Thyroid gland (tissue), 4 donors: ENCODE results near the gene NRXN2. TPM values are rescaled to one million over a fixed set of nuclear protein-coding genes. Genes with fewer than 3 reads are reported as not detected.
A peak's percentile ranks its signal among the peaks of the same experiment; 100 is the strongest.

Experiments used
- DNase-seq, 2 donors: peaks; one replicate each; pipeline ENCODE4 v3.0.0-alpha.2; 2019
- H3K27ac ChIP-seq, 3 donors: fragments of 200-600 bp; sonication (generic); 1 replicate in 2 of 3; 2 replicates in 1 of 3; pipeline ENCODE4 v1.5.1; 2016 to 2019; ENCODE audit warnings: mild to moderate bottlenecking in 1 of 3, moderate library complexity in 1 of 3
- H3K27me3 ChIP-seq: fragments of 200-600 bp; sonication (generic); one replicate; pipeline ENCODE4 v1.5.1; 2019
- H3K36me3 ChIP-seq, 2 donors: fragments of 200-600 bp; sonication (generic); one replicate each; pipeline ENCODE4 v1.5.1; 2016 to 2019
- H3K4me1 ChIP-seq, 2 donors: fragments of 200-600 bp; sonication (generic); one replicate each; pipeline ENCODE4 v1.5.1; 2017 to 2019
- H3K4me3 ChIP-seq, 3 donors: fragments of 200-600 bp; sonication (generic); replicated peaks in 1 of 3; 1 replicate in 2 of 3; 2 replicates in 1 of 3; pipeline ENCODE4 v1.5.1; 2016; ENCODE audit warnings: mild to moderate bottlenecking in 1 of 3
- H3K9me3 ChIP-seq: fragments of 200-600 bp; sonication (generic); one replicate; pipeline ENCODE4 v1.5.1; 2017
- CTCF ChIP-seq, 6 experiments: fragments of 200-600 bp in 3 of 6; fragments of 450-650 bp in 3 of 6; sonication (generic) in 3 of 6; IDR thresholded peaks; one replicate each; pipeline ENCODE4 v1.5.1; 2016 to 2019; ENCODE audit warnings: antibody characterized with exemption in 6 of 6, mild to moderate bottlenecking in 2 of 6, inconsistent platforms in 1 of 6, moderate library complexity in 1 of 6
- POLR2A ChIP-seq, 2 donors: fragments of 450-650 bp; IDR thresholded peaks; one replicate each; pipeline ENCODE4 v1.6.1; 2017; ENCODE audit warnings: antibody characterized with exemption in 2 of 2, mild to moderate bottlenecking in 2 of 2, moderate library complexity in 1 of 2
- WGBS, 2 donors: methylation state at CpG; one replicate each; pipeline ENCODE4 v1.1.5; 2017; 5-methylcytosine and 5-hydroxymethylcytosine counted together
- intact Hi-C: fragments of 100-400 bp; cut with DNase I; formaldehyde crosslinking; loops from one replicate; pipeline ENCODE4 v1.15.1; 2023
- total RNA-seq, 4 donors: library from RNA; depleted of rRNA; stranded (reverse); fragments of >200 nt; gene quantifications; one replicate each; pipeline ENCODE4 v1.2.3, GENCODE V29; 2016

The NRXN2 gene
- total RNA-seq, 4 donors from 2014 or later, result 2.0 to 12.3 (median 4.8) TPM

DNA sequence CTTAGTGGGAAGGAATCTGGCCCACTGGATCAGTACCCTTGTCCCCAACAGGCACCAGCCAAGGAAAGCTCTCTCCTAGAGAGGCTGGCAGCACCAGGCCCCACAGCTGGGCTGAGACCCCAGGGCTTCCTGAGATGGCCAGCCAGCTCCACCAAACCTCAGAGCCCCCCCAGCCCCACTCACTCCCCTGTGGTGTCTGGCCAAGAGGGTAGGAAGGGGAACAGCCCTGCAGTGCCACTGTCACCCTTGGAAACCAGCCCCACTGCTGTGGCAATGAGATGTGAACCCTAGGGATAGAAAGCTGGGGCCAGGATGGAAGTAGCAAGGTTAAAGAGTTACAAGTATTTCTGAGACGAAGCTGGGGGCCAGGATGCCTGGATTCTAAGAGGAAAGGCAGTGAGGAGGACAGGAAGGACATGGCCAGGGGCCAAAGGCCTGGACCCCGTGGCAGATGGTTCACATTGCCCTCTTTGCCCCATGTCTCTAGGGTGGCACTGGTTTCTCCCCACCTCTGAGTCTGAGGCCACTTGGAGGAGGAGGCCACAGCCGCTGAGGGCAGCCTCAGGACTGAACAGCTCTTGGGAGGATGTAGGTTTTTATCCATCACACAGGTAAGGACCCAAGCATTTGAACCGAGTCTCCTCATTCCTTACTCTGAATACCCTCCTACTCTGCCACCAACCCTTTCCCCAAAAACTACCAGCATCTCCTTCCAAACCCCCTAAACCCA lies 28.8 kb downstream of the NRXN2 start:
- no peaks in the 10 kb centered on the region for H3K36me3 ChIP-seq
- no peaks in the 10 kb centered on the region for H3K4me1 ChIP-seq
- intact Hi-C loops, result no loop called here
- no peaks in the 10 kb centered on the region for H3K9me3 ChIP-seq
- no peak overlapping the region for H3K4me3 ChIP-seq
- no peaks in the 10 kb centered on the region for H3K27me3 ChIP-seq
- no peak overlapping the region for H3K27ac ChIP-seq
- no peak for TF ChIP-seq CTCF (IDR thresholded peaks at IDR 0.05)
- no peak for TF ChIP-seq POLR2A (IDR thresholded peaks at IDR 0.05)
- no peak for DNase-seq
- WGBS, 2 donors, result 65 to 68% methylated on average over 4 of the region's 4 CpGs

DNA sequence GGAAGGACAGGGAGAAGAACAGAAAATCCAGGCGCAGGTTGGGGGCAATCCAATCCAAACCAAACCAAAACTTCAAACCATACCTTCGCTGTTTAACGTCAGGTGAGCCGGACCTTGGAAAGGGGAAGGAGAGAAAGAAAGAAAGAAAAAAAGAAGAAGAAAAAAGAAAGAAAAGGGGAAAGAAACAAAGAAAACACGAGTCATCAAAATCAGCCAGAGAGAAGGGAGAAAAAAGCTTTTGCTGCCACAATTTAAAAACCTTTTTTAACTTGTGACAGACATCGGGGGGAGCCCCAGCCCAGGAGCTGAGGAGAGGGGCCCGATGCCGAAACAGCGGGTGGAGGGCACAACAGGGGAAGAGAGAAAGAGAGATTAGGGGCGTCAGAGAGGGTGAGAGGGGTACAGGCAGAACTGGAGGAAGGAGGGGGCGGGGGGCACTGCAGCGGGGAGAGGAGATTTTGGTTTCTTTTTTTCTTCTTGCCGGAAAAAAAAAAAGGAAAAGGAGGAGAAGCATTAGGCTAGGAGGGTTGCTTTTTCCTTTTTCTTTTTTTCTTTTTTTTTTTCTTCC lies 30.1 kb downstream of the NRXN2 start:
- DNase-seq, result no peak
- no peak overlapping the region for H3K27ac ChIP-seq

GRCh38 chr11:64691543-64691942 lies 31.5 kb downstream of the NRXN2 start:
- H3K36me3 ChIP-seq, result no peaks in the 10 kb centered on the region
- intact Hi-C loops, result no loop called here
- WGBS, 2 donors, result 96 to 100% methylated on average over 1 of the region's 1 CpG

More for the DNA sequence above, 30.1 kb downstream of the NRXN2 start:
- Histone ChIP-seq H3K27me3 (no peaks in the 10 kb centered on the region), H3K4me1 (peaks cover 0 to 9% of the 10 kb centered on the region in 2 donors), H3K9me3 (no peaks in the 10 kb centered on the region), H3K4me3 (no peak overlapping the region), H3K36me3 (no peaks in the 10 kb centered on the region)
- 42 to 43% methylated on average over 13 of the region's 13 CpGs for WGBS, 2 donors
- intact Hi-C loops, result no loop called here
- no peak for TF ChIP-seq POLR2A (IDR thresholded peaks at IDR 0.05)

DNA sequence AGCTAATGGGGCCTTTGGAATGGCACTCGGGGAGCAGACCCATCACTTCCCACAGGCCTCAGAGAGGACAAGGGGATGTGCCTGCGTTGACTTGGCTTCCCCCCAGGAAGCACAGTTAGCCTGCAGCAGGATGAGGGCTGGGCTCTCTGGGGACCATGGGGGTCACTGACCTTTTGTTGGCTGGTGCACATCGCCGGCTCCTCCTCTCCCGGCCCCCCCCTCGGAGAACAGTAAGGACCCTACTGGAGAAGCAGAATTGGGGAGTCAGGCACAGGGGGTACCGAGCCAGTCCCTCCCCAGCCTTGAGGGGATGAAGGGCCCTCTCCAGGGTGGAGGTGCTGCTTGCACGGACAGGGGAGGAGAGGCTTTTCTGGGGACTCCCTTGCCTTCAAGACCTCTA lies 32.8 kb downstream of the NRXN2 start:
- no peak for DNase-seq
- H3K4me1 ChIP-seq, result peaks cover 0 to 9% of the 10 kb centered on the region in 2 donors
- H3K27ac ChIP-seq, result no peak overlapping the region
- no peak overlapping the region for H3K4me3 ChIP-seq
- H3K9me3 ChIP-seq, result no peaks in the 10 kb centered on the region
- no peaks in the 10 kb centered on the region for H3K36me3 ChIP-seq
- TF ChIP-seq CTCF (IDR thresholded peaks at IDR 0.05), result no peak
- no peak for TF ChIP-seq POLR2A (IDR thresholded peaks at IDR 0.05)
- intact Hi-C loops, result no loop called here
- WGBS, 2 donors, result 68 to 74% methylated on average over 7 of the region's 8 CpGs
- no peaks in the 10 kb centered on the region for H3K27me3 ChIP-seq

More at GRCh38 chr11:64691543-64691942, 31.5 kb downstream of the NRXN2 start:
- TF ChIP-seq POLR2A (IDR thresholded peaks at IDR 0.05), result no peak
- TF ChIP-seq CTCF (IDR thresholded peaks at IDR 0.05), result no peak
- no peaks in the 10 kb centered on the region for H3K27me3 ChIP-seq
- DNase-seq, result no peak
- no peaks in the 10 kb centered on the region for H3K9me3 ChIP-seq
- H3K27ac ChIP-seq, result no peak overlapping the region
- peaks cover 0 to 9% of the 10 kb centered on the region in 2 donors for H3K4me1 ChIP-seq
- H3K4me3 ChIP-seq, result no peak overlapping the region

DNA sequence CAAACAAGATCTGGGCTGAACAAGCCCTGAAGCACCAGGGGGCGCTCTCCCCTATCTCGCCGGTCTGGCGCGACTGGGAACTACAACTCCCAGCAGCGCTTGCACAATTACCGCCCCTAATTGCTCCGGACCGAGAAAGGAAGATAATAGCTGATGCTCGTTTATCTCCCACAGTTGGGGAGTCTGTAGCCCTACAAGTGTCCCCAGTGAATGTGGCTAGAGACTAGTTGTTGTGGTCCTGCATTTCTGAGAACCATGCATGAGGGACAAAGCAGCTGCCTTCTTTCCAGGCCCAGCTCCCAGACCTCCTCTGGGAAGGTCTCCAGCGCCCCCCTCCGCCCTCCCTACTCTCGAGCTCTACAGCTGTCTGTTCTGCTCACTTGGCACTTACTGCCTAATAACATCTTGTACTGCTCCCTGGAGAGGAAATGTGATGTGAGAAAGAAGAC lies 34.4 kb downstream of the NRXN2 start:
- intact Hi-C loops, result no loop called here
- no peak for TF ChIP-seq POLR2A (IDR thresholded peaks at IDR 0.05)
- TF ChIP-seq CTCF (IDR thresholded peaks at IDR 0.05), result peak; percentile 74 to 96 (median 92)
- H3K4me3 ChIP-seq, result no peak overlapping the region
- H3K27me3 ChIP-seq, result no peaks in the 10 kb centered on the region
- H3K9me3 ChIP-seq, result no peaks in the 10 kb centered on the region
- 0% methylated on average over 13 of the region's 13 CpGs for WGBS, 2 donors
- peak overlapping the region in 2 of 3 donors; percentile 11 to 26 for H3K27ac ChIP-seq
- DNase-seq, result peak; percentile 87 to 89
- no peaks in the 10 kb centered on the region for H3K36me3 ChIP-seq
- peaks cover 0 to 9% of the 10 kb centered on the region in 2 donors for H3K4me1 ChIP-seq
